ENCODE measurements around the gene SEMA3C. TPM values are rescaled to one million over a fixed set of nuclear protein-coding genes. Genes with fewer than 3 reads are reported as not detected.

The SEMA3C gene
- 14.3 TPM for total RNA-seq

- DNase-seq (ENCODE audit: low read depth in 2 of 3, low spot score in 2 of 3): peak in 2 of 3 donors; percentile 76 to 78
Observed at GRCh38 chr7:80918909-80919721, at the start of gene SEMA3C. Gene SEMA3C, minus strand, starts transcription at chr7:80919051. Its CDS starts 2,270 bp downstream, at chr7:80916781.

- DNase-seq (ENCODE audit: low read depth in 2 of 3, low spot score in 2 of 3): no peak
Observed at GRCh38 chr7:80968606-80969005, 49.8 kb upstream of the SEMA3C start.

GRCh38 chr7:80967917-80968297 lies 49.1 kb upstream of the SEMA3C start:
- no peak for DNase-seq (ENCODE audit: low read depth in 2 of 3, low spot score in 2 of 3)

GRCh38 chr7:80967071-80967916 lies 48.4 kb upstream of the SEMA3C start:
- no peak for DNase-seq (ENCODE audit: low read depth in 2 of 3, low spot score in 2 of 3)

- DNase-seq (ENCODE audit: low read depth in 2 of 3, low spot score in 2 of 3): no peak
Observed at GRCh38 chr7:80960244-80960795, 41.5 kb upstream of the SEMA3C start.

- no peak for DNase-seq (ENCODE audit: low read depth in 2 of 3, low spot score in 2 of 3)
Observed at GRCh38 chr7:80957226-80957777, 38.5 kb upstream of the SEMA3C start.

GRCh38 chr7:80954191-80954590 lies 35.3 kb upstream of the SEMA3C start:
- DNase-seq (ENCODE audit: low read depth in 2 of 3, low spot score in 2 of 3): no peak

- peak in 2 of 3 donors; percentile 5 to 14 for DNase-seq (ENCODE audit: low read depth in 2 of 3, low spot score in 2 of 3)
Observed at GRCh38 chr7:80950550-80950967, 31.7 kb upstream of the SEMA3C start.

- no peak for DNase-seq (ENCODE audit: low read depth in 2 of 3, low spot score in 2 of 3)
Observed at GRCh38 chr7:80949449-80949848, 30.6 kb upstream of the SEMA3C start.

- no peak for DNase-seq (ENCODE audit: low read depth in 2 of 3, low spot score in 2 of 3)
Observed at GRCh38 chr7:80946858-80947257, 28.0 kb upstream of the SEMA3C start.

- no peak for DNase-seq (ENCODE audit: low read depth in 2 of 3, low spot score in 2 of 3)
Observed at GRCh38 chr7:80945976-80946375, 27.1 kb upstream of the SEMA3C start.

- no peak for DNase-seq (ENCODE audit: low read depth in 2 of 3, low spot score in 2 of 3)
Observed at GRCh38 chr7:80943342-80943741, 24.5 kb upstream of the SEMA3C start.

- peak in 2 of 3 donors; percentile 12 to 13 for DNase-seq (ENCODE audit: low read depth in 2 of 3, low spot score in 2 of 3)
Observed at GRCh38 chr7:80942261-80943041, 23.6 kb upstream of the SEMA3C start.

GRCh38 chr7:80941208-80941758 lies 22.4 kb upstream of the SEMA3C start:
- no peak for DNase-seq (ENCODE audit: low read depth in 2 of 3, low spot score in 2 of 3)

- DNase-seq (ENCODE audit: low read depth in 2 of 3, low spot score in 2 of 3): no peak
Observed at GRCh38 chr7:80940539-80941207, 21.8 kb upstream of the SEMA3C start.

- DNase-seq (ENCODE audit: low read depth in 2 of 3, low spot score in 2 of 3): no peak
Observed at GRCh38 chr7:80937336-80937735, 18.5 kb upstream of the SEMA3C start.

- DNase-seq (ENCODE audit: low read depth in 2 of 3, low spot score in 2 of 3): no peak
Observed at GRCh38 chr7:80935991-80936780, 17.3 kb upstream of the SEMA3C start.

- DNase-seq (ENCODE audit: low read depth in 2 of 3, low spot score in 2 of 3): peak in 1 of 3 donors; percentile 17
Observed at GRCh38 chr7:80934321-80934720, 15.5 kb upstream of the SEMA3C start.

GRCh38 chr7:80932536-80932935 lies 13.7 kb upstream of the SEMA3C start:
- no peak for DNase-seq (ENCODE audit: low read depth in 2 of 3, low spot score in 2 of 3)

All from hematopoietic multipotent progenitor cell (in vitro differentiated cells).